KMS-11 (cell line): ENCODE data around the gene WSCD2.
"Not testable (repeated sequence)": the region's sequence is repeated elsewhere in the genome, so short reads cannot be mapped to it uniquely, and the experiment has no call there.

Source experiments
- H2AFZ ChIP-seq: fragments of 200-600 bp; sonication (generic); 2 replicates; pipeline ENCODE4 v1.6.1; 2016; ENCODE audit warnings: antibody characterized with exemption, mixed run types, low read depth
- H3K27ac ChIP-seq: fragments of 200-600 bp; sonication (generic); 2 replicates; pipeline ENCODE4 v1.6.1; 2016; ENCODE audit warnings: mild to moderate bottlenecking, mixed run types
- H3K27me3 ChIP-seq: fragments of 200-600 bp; sonication (generic); 2 replicates; pipeline ENCODE4 v1.6.1; 2017; ENCODE audit warnings: mild to moderate bottlenecking, low read depth, mixed run types, moderate library complexity; ENCODE audit not compliant: insufficient read depth
- H3K36me3 ChIP-seq: fragments of 200-600 bp; sonication (generic); 2 replicates; pipeline ENCODE4 v1.6.1; 2017; ENCODE audit warnings: mild to moderate bottlenecking, mixed run types; ENCODE audit not compliant: insufficient read depth
- H3K4me1 ChIP-seq: fragments of 200-600 bp; sonication (generic); 2 replicates; pipeline ENCODE4 v1.6.1; 2016; ENCODE audit warnings: mild to moderate bottlenecking, low read depth, mixed run types; ENCODE audit not compliant: poor library complexity, severe bottlenecking
- H3K4me2 ChIP-seq: fragments of 200-600 bp; sonication (generic); 2 replicates; pipeline ENCODE4 v1.7.0; 2016; ENCODE audit warnings: mild to moderate bottlenecking, mixed run types
- H3K4me3 ChIP-seq: fragments of 200-600 bp; sonication (generic); IDR thresholded peaks from 2 replicates; pipeline ENCODE4 v1.6.1; 2017; ENCODE audit warnings: low read depth, low read length, mixed read lengths; ENCODE audit not compliant: insufficient read depth
- H3K79me2 ChIP-seq: fragments of 200-600 bp; sonication (generic); 2 replicates; pipeline ENCODE4 v1.6.1; 2016; ENCODE audit warnings: low read depth, mixed run types; ENCODE audit not compliant: insufficient read depth
- H3K9ac ChIP-seq: fragments of 200-600 bp; sonication (generic); 2 replicates; pipeline ENCODE4 v1.6.1; 2016; ENCODE audit warnings: mild to moderate bottlenecking, mixed run types
- H4K20me1 ChIP-seq: fragments of 200-600 bp; sonication (generic); 2 replicates; pipeline ENCODE4 v1.6.1; 2016; ENCODE audit warnings: mild to moderate bottlenecking, mixed run types; ENCODE audit not compliant: insufficient read depth
- CTCF ChIP-seq: fragments of 200-600 bp; sonication (generic); conservative IDR thresholded peaks from 2 replicates; pipeline ENCODE4 v1.6.1; 2017; ENCODE audit warnings: low read depth, mild to moderate bottlenecking, antibody characterized with exemption, low read length, moderate library complexity, mixed read lengths

WSCD2 gene

GRCh38 chr12:108218921-108219320 lies 89.8 kb downstream of the WSCD2 start:
- Histone ChIP-seq H3K4me2 (no peak overlapping the region), H3K36me3 (no peaks in the 10 kb centered on the region), H4K20me1 (no peaks in the 10 kb centered on the region), H2AFZ (no peak overlapping the region), H3K4me1 (no peaks in the 10 kb centered on the region), H3K79me2 (no peaks in the 10 kb centered on the region), H3K27me3 (no peaks in the 10 kb centered on the region), H3K9ac (no peak overlapping the region), H3K4me3 (no peak overlapping the region), H3K27ac (no peak overlapping the region)
- TF ChIP-seq CTCF, result no peak

- not testable (repeated sequence) for H3K27me3 ChIP-seq, H3K4me1 ChIP-seq, H3K27ac ChIP-seq, H3K4me2 ChIP-seq, H3K9ac ChIP-seq, H3K79me2 ChIP-seq, H4K20me1 ChIP-seq, H3K36me3 ChIP-seq, H3K4me3 ChIP-seq, H2AFZ ChIP-seq
Observed at GRCh38 chr12:108225101-108225500, 96.0 kb downstream of the WSCD2 start.

GRCh38 chr12:108226866-108227265 lies 97.8 kb downstream of the WSCD2 start:
- Histone ChIP-seq H3K27me3 (no peaks in the 10 kb centered on the region), H3K79me2 (no peaks in the 10 kb centered on the region), H3K9ac (no peak overlapping the region)

GRCh38 chr12:108228746-108229145 lies 99.7 kb downstream of the WSCD2 start:
- Histone ChIP-seq H3K36me3 (no peaks in the 10 kb centered on the region), H2AFZ (no peak overlapping the region), H4K20me1 (no peaks in the 10 kb centered on the region), H3K4me3 (no peak overlapping the region), H3K4me2 (no peak overlapping the region), H3K79me2 (no peaks in the 10 kb centered on the region), H3K4me1 (no peaks in the 10 kb centered on the region), H3K9ac (no peak overlapping the region), H3K27me3 (no peaks in the 10 kb centered on the region), H3K27ac (no peak overlapping the region)
- TF ChIP-seq CTCF, result no peak

More at GRCh38 chr12:108226866-108227265, 97.8 kb downstream of the WSCD2 start:
- Histone ChIP-seq H3K4me1 (no peaks in the 10 kb centered on the region), H3K4me2 (no peak overlapping the region), H3K4me3 (no peak overlapping the region), H2AFZ (no peak overlapping the region), H3K27ac (no peak overlapping the region), H3K36me3 (no peaks in the 10 kb centered on the region), H4K20me1 (no peaks in the 10 kb centered on the region)
- no peak for TF ChIP-seq CTCF

GRCh38 chr12:108231109-108231905 lies 102.2 kb downstream of the WSCD2 start:
- Histone ChIP-seq H3K27me3 (no peaks in the 10 kb centered on the region), H3K4me3 (no peak overlapping the region), H3K79me2 (no peaks in the 10 kb centered on the region), H3K27ac (no peak overlapping the region), H2AFZ (no peak overlapping the region), H3K4me1 (no peaks in the 10 kb centered on the region), H3K4me2 (no peak overlapping the region), H3K9ac (no peak overlapping the region), H4K20me1 (no peaks in the 10 kb centered on the region), H3K36me3 (no peaks in the 10 kb centered on the region)
- TF ChIP-seq CTCF, result no peak
